Erythroblast (primary cell): ENCODE measurements around the gene REPS2.

ENCODE experiments used
- GATA1 ChIP-seq: IDR thresholded peaks from 2 replicates; pipeline ENCODE4 v1.6.1; 2011; ENCODE audit warnings: low read depth, mild to moderate bottlenecking, control low read depth, low read length, moderate library complexity
- POLR2A ChIP-seq: IDR thresholded peaks from 2 replicates; pipeline ENCODE4 v1.6.1; 2011; ENCODE audit warnings: mild to moderate bottlenecking, low read length

DNA sequence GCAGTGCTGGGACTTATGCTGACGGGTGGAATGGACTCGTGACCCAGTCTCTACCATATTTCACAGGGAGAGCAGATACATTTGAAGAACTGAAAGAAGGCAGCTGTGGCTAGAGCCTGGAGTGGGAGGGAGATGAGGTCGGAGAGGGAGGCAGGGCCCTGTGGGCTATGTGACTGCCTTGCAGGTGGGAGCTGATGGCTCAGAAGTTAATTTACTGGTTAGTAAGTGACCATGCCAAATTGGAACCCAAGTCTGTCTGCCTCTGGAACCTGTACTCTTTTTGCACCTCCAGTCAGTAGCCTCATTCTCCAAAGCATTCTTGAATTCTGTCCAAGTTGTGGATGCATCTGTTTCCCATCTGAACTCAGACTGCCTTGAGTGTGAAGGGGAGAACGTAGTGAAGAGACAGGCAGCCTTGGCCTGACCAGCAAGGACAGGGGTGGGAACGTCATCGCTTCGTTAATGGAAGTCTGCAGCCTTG, 92.3 kb downstream of the REPS2 start:
- no peak for TF ChIP-seq POLR2A
- no peak for TF ChIP-seq GATA1
